ENCODE data around the gene MRPL37.
"Not testable (repeated sequence)": the region's sequence is repeated elsewhere in the genome, so short reads cannot be mapped to it uniquely, and the experiment has no call there.

The MRPL37 gene

DNA sequence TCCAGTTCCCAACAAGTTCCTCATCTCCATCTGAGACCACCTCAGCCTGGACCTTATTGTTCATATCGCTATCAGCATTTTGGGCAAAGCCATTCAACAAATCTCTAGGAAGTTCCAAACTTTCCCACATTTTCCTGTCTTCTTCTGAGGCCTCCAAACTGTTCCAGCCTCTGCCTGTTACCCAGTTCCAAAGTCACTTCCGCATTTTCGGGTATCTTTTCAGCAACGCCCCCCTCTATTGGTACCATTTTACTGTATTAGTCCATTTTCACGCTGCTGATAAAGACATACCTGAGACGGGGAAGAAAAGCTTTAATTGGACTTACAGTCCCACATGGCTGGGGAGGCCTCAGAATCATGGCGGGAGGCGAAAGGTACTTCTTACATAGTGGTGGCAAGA, 33.6 kb upstream of the MRPL37 start:
- DNase-seq; H3K27ac Mint-ChIP-seq; H3K36me3 Mint-ChIP-seq; H3K27me3 Mint-ChIP-seq; H3K4me1 Mint-ChIP-seq; H3K4me3 Mint-ChIP-seq; H3K9me3 Mint-ChIP-seq; ATAC-seq (replicated peaks): not testable (repeated sequence)

DNA sequence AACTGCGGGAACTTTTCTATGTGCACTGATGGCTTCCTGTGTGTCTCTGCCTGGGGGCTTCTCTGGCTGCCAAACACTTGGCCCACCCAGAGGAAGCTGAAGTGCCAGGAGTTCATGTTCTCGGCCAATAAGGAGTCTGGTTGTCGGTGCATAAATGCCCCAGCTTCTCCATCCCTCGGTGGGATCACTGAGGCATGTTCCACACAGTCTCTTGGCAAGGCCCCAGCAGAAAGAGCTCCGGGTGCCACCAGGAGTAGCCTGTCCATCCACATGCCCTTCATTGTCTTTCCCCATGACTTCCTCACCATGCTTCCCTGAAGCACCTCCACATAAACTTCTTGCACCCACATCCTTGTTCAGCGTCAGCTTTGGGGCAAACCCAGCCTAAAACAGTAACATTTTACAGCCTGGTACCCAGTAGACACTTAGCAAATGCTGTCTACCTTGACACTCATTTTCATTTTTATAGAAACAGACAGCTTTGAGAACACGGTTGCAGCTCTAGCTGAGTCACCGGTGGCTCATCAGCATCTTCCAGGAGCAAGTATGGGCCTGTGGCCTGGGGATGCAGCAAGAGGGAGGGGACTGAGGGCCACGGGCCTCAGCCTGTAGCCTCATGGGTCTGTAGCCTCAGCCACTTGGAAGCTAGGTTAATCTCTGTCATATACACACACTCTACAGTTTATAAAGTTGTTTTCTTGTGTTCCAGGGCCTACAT, 32.4 kb upstream of the MRPL37 start:
- peaks cover 0 to 10% of the 10 kb centered on the region in 2 donors for H3K36me3 Mint-ChIP-seq
- H3K4me3 Mint-ChIP-seq, result no peak overlapping the region
- no peaks in the 10 kb centered on the region for H3K27me3 Mint-ChIP-seq
- no peaks in the 10 kb centered on the region for H3K9me3 Mint-ChIP-seq
- no peak overlapping the region for H3K27ac Mint-ChIP-seq
- ATAC-seq (replicated peaks) (no peak), DNase-seq (no peak)
- no peaks in the 10 kb centered on the region for H3K4me1 Mint-ChIP-seq

- H3K4me3 Mint-ChIP-seq, result no peak overlapping the region
- ATAC-seq (replicated peaks) (no peak), DNase-seq (no peak)
- H3K27me3 Mint-ChIP-seq, result no peaks in the 10 kb centered on the region
- no peaks in the 10 kb centered on the region for H3K9me3 Mint-ChIP-seq
- H3K4me1 Mint-ChIP-seq, result no peaks in the 10 kb centered on the region
- H3K36me3 Mint-ChIP-seq, result peaks cover 0 to 11% of the 10 kb centered on the region in 2 donors
- no peak overlapping the region for H3K27ac Mint-ChIP-seq
Measured at GRCh38 chr1:54168206-54168965, 31.6 kb upstream of the MRPL37 start.

DNA sequence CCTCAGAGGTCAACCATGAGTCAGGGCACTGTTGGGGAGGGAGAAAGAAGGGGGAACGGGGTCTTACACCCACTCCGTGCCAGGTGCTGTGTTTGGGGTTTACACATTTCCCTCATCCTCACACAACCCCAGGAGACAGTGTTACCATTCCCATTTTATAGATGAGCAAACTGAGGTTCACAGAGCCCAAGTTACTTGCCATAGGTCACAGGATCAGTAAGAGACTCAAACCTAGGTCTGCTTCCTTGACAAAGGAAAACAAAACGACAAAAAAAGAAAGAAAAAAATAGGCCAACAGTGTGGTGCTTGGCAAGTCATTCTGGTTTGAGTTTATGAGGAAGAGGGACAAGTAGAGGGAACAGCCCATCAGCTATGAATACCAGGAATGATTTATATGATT, 30.9 kb upstream of the MRPL37 start:
- H3K9me3 Mint-ChIP-seq, result no peaks in the 10 kb centered on the region
- DNase-seq, result no peak
- H3K27ac Mint-ChIP-seq, result no peak overlapping the region
- no peak overlapping the region for H3K4me3 Mint-ChIP-seq
- H3K27me3 Mint-ChIP-seq, result no peaks in the 10 kb centered on the region
- no peak for ATAC-seq (replicated peaks)
- peaks cover 0 to 11% of the 10 kb centered on the region in 2 donors for H3K36me3 Mint-ChIP-seq
- H3K4me1 Mint-ChIP-seq, result no peaks in the 10 kb centered on the region

DNA sequence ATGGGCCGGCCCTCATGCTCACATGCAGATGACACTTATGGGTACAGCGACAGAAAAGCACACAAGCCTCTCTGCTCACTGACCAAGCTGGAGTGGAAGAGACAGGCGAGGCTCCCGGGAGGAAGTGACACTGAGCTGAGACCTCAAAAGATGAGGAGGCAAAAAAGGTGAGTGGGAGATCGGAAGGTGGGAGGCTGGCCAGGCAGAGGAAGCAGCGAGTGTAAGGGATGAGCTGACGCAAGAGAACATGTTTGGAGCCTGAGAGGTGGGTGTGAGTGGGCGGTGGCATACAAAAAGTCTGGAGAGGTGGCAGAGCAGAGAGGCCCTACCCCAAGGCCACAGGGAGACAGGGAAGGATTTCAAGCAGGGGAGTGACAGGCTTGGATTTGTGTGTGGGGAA, 29.0 kb upstream of the MRPL37 start:
- H3K36me3 Mint-ChIP-seq, result peaks cover 0 to 11% of the 10 kb centered on the region in 2 donors
- H3K27me3 Mint-ChIP-seq, result no peaks in the 10 kb centered on the region
- H3K9me3 Mint-ChIP-seq, result no peaks in the 10 kb centered on the region
- H3K4me1 Mint-ChIP-seq, result no peaks in the 10 kb centered on the region
- no peak for DNase-seq
- H3K4me3 Mint-ChIP-seq, result no peak overlapping the region
- ATAC-seq (replicated peaks), result no peak
- peak overlapping the region; percentile 48 for H3K27ac Mint-ChIP-seq

GRCh38 chr1:54171606-54172005, 28.4 kb upstream of the MRPL37 start:
- Mint-ChIP-seq H3K9me3 (no peaks in the 10 kb centered on the region), H3K27me3 (no peaks in the 10 kb centered on the region), H3K27ac (no peak overlapping the region), H3K4me3 (no peak overlapping the region), H3K4me1 (no peaks in the 10 kb centered on the region), H3K36me3 (peaks cover 2 to 10% of the 10 kb centered on the region in 2 donors)
- ATAC-seq (replicated peaks) (no peak), DNase-seq (no peak)

DNA sequence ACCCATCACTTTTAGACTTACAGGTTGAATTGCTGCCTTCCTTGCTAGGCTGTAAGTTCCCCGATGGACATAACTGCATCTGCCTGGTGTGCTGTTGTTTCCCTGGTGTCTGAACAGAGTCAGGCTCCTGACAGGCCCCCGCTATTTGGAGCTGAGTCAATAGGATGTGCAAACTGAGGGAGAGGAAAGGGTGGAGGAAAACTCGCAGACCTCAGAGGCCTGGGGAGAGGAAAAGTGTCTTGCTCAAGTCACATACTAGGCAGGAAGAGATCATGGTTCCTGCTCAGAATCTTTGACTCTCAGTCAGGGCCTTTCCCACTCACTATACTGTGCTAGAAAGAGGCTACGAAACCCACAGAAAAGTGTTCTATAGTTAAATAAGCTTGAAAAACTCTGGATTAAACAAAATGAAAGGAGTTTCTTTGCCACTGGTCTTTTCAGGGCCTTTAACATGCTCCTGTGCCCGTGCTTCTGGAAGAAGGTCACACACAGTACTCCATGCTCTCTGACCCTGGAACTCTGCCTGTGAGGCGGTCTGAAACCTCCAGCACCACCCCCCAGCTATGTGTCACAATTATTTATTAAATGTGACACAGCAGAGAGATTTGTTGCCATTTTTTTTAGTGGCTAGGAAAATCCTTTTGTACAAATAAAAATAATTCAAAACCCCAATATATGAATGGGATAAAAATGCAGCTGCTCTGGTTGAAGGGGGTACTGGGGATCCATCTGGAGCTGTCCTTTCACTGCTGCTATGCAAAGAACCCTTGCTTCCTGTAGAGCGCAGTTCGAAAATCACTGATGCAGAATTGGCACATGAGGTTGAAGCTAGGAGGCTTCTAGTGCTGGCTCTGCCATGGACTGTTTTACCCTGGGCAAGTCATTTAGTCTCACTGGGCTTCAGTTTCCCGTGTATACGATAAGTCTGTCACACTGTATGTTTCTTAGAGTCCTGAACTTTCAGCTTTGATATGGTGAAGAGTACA, 27.1 kb upstream of the MRPL37 start:
- Mint-ChIP-seq H3K9me3 (no peaks in the 10 kb centered on the region), H3K27ac (no peak overlapping the region), H3K36me3 (peaks cover 10 to 18% of the 10 kb centered on the region in 2 donors), H3K4me1 (no peaks in the 10 kb centered on the region), H3K4me3 (no peak overlapping the region), H3K27me3 (no peaks in the 10 kb centered on the region)
- ATAC-seq (replicated peaks), result no peak
- no peak for DNase-seq

DNA sequence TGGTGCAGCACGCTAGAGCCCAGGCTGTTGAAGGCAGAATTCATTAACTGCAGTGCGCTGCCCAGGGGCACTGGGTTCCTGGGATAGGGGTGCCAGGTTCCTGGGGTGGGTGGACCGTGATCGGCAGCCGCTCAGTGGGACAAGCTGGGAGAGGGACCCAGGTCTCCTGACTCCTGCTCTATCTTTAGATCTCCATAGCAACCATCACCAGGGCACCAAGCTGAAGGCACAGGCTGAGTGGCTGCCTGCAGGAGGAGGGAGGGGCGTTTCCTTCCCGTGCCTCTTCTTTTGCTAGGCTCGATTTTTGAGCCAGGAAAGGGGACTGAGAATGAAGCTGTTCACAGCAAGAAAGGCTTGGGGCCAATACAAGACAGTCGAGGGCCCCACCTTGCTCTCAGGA, 26.3 kb upstream of the MRPL37 start:
- DNase-seq (no peak), ATAC-seq (replicated peaks) (no peak)
- H3K9me3 Mint-ChIP-seq, result no peaks in the 10 kb centered on the region
- no peaks in the 10 kb centered on the region for H3K27me3 Mint-ChIP-seq
- H3K27ac Mint-ChIP-seq, result no peak overlapping the region
- no peak overlapping the region for H3K4me3 Mint-ChIP-seq
- H3K36me3 Mint-ChIP-seq, result peaks cover 11 to 22% of the 10 kb centered on the region in 2 donors
- H3K4me1 Mint-ChIP-seq, result no peaks in the 10 kb centered on the region

GRCh38 chr1:54174106-54174505, 25.9 kb upstream of the MRPL37 start:
- Mint-ChIP-seq H3K4me1 (no peaks in the 10 kb centered on the region), H3K27me3 (no peaks in the 10 kb centered on the region), H3K27ac (no peak overlapping the region), H3K36me3 (peaks cover 12 to 22% of the 10 kb centered on the region in 2 donors), H3K4me3 (no peak overlapping the region), H3K9me3 (no peaks in the 10 kb centered on the region)
- ATAC-seq (replicated peaks), result no peak
- no peak for DNase-seq

DNA sequence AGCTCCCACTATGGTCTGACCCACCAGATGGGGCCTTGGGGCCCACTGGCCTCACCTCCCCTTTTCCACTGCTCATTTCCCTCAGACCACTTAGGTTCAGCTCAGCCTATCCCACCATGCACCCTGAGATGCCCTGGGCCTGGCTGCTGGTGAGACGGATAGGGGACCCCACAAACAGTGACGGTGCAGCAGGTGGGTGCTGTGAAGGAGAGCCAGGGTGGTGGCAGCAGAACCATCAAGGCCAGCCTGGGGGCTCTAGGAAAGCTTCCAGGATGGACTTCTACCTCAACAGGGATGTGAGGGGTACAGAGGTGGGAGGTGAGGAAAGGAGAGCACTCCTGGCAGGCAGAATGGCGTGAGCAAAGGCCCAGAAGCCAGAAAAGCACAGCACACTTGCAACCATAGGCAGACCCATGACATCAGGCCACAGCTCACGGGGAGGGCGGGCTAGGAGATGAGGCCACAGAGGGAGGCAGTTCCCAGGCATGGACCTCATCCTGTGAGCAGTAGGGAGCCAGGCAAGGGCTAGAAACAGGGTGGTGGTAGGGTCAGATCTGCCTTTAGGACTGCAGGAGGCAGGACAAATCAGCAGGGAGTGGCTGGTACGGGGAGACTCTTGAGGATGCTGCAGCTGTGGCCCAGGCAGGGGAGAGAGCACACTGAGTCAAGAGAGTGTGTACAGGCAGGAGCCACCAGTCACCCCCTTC, 23.2 kb upstream of the MRPL37 start:
- no peak for DNase-seq
- no peaks in the 10 kb centered on the region for H3K4me1 Mint-ChIP-seq
- ATAC-seq (replicated peaks), result no peak
- H3K9me3 Mint-ChIP-seq, result no peaks in the 10 kb centered on the region
- peak overlapping the region; percentile 42 for H3K27ac Mint-ChIP-seq
- H3K27me3 Mint-ChIP-seq, result no peaks in the 10 kb centered on the region
- peaks cover 20 to 25% of the 10 kb centered on the region in 2 donors for H3K36me3 Mint-ChIP-seq
- no peak overlapping the region for H3K4me3 Mint-ChIP-seq

- Mint-ChIP-seq H3K27ac (no peak overlapping the region), H3K27me3 (no peaks in the 10 kb centered on the region), H3K4me3 (no peak overlapping the region), H3K36me3 (peaks cover 20 to 25% of the 10 kb centered on the region in 2 donors), H3K4me1 (no peaks in the 10 kb centered on the region), H3K9me3 (no peaks in the 10 kb centered on the region)
- no peak for DNase-seq
- no peak for ATAC-seq (replicated peaks)
Measured at GRCh38 chr1:54177726-54178125, 22.2 kb upstream of the MRPL37 start.

GRCh38 chr1:54178296-54179070, 21.5 kb upstream of the MRPL37 start:
- H3K27ac Mint-ChIP-seq, result no peak overlapping the region
- H3K9me3 Mint-ChIP-seq, result no peaks in the 10 kb centered on the region
- ATAC-seq (replicated peaks) (no peak), DNase-seq (no peak)
- no peaks in the 10 kb centered on the region for H3K27me3 Mint-ChIP-seq
- no peaks in the 10 kb centered on the region for H3K4me1 Mint-ChIP-seq
- no peak overlapping the region for H3K4me3 Mint-ChIP-seq
- H3K36me3 Mint-ChIP-seq, result peaks cover 20 to 30% of the 10 kb centered on the region in 2 donors

DNA sequence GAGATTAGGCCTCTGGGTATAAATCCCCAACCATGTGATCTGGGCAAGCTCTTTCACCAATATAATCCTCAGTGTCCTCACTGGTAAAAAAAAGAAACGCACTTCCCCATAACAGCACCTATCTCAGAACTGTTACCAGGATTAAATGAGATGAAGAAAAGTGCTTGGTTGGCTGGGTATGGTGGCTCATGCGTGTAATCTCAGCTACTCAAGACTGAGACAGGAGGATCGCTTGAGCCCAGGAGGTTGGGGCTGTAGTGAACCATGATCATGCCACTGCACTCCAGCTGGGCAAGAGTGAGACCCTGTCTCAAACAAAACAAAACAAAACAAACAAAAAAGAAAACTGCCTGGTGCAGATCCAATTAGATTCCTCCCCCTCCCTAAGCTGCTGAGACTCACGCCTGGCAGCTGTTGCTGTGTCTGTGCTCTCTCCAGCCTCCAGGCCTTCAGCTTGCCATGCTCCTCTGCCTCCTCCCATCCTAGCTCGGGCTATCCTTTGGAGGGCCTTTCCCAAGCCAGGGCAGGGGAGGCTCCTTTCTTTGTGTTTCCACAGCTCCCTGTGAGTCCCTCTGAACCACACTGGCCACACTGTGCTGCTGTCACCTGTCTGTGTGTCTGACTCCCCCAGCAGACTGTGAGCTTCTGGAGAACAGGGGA, 19.1 kb upstream of the MRPL37 start:
- Mint-ChIP-seq H3K36me3 (peaks cover 26 to 39% of the 10 kb centered on the region in 2 donors), H3K4me3 (no peak overlapping the region), H3K9me3 (peaks cover 0 to 1% of the 10 kb centered on the region in 2 donors), H3K27ac (no peak overlapping the region), H3K27me3 (no peaks in the 10 kb centered on the region), H3K4me1 (no peaks in the 10 kb centered on the region)
- ATAC-seq (replicated peaks), result no peak
- DNase-seq, result no peak
